ENCODE data around the gene JUND. TPM values are rescaled to one million over a fixed set of nuclear protein-coding genes. Genes with fewer than 3 reads are reported as not detected.

JUND gene
- total RNA-seq, 2 donors from 2014 or later, result 521 to 844 TPM

DNA sequence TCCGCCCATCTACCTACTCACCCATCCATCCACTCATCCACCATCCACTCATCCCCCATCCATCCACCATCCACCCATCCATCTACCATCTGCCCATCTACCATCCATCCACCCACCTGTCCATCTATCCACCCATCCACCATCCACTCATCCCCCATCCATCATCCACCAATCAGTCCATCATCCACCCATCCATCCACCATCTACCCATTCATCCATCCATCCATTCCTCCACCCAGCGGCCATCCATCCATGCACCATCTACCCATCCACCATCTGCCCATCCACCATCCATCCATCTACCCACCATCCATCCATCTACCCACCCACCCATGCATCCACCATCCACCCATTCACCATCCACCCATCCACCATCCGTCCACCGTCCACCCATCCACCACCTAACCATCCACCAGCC is 13.6 kb upstream of the JUND start:
- intact Hi-C loops (cut with DNase I), result no loop called here
- no peak overlapping the region for H3K4me3 ChIP-seq
- no peaks in the 10 kb centered on the region for H3K9me3 ChIP-seq
- DNase-seq (ENCODE audit: low spot score), result no peak
- H3K4me1 ChIP-seq (replicated peaks), result no peaks in the 10 kb centered on the region
- no peaks in the 10 kb centered on the region for H3K27me3 ChIP-seq (replicated peaks; ENCODE audit: insufficient read depth)
- H3K27ac ChIP-seq, result no peak overlapping the region
- TF ChIP-seq, protein P1, sequence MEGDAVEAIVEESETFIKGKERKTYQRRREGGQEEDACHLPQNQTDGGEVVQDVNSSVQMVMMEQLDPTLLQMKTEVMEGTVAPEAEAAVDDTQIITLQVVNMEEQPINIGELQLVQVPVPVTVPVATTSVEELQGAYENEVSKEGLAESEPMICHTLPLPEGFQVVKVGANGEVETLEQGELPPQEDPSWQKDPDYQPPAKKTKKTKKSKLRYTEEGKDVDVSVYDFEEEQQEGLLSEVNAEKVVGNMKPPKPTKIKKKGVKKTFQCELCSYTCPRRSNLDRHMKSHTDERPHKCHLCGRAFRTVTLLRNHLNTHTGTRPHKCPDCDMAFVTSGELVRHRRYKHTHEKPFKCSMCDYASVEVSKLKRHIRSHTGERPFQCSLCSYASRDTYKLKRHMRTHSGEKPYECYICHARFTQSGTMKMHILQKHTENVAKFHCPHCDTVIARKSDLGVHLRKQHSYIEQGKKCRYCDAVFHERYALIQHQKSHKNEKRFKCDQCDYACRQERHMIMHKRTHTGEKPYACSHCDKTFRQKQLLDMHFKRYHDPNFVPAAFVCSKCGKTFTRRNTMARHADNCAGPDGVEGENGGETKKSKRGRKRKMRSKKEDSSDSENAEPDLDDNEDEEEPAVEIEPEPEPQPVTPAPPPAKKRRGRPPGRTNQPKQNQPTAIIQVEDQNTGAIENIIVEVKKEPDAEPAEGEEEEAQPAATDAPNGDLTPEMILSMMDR (IDR thresholded peaks at IDR 0.05), result no peak
- TF ChIP-seq POLR2AphosphoS5 (IDR thresholded peaks at IDR 0.05) (no peak), POLR2A (IDR thresholded peaks at IDR 0.05) (no peak)
- 86% methylated on average over 4 of the region's 4 CpGs for WGBS
- no peaks in the 10 kb centered on the region for H3K36me3 ChIP-seq

DNA sequence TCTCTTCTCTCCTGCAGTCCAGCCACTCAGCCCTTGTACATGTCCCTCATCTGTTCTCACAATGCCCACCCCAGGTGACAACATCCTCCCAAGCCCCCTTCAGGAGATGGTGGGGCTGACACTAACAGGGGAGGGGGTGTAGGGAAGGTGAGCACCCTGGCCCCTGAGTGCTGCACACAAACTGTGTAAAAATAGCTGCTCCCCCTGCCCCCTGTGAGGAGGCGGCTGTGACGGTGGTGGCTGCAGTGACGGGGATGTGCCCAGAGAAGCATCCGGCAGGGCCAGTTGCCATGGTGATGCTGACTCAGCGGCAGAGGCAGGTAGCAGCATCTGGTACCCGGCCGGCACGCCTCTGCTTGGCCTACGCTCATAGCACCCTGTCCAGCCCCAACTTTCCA is 13.0 kb upstream of the JUND start:
- TF ChIP-seq POLR2AphosphoS5 (IDR thresholded peaks at IDR 0.05), result no peak
- TF ChIP-seq, protein P1 (IDR thresholded peaks at IDR 0.05), result no peak
- TF ChIP-seq POLR2A (IDR thresholded peaks at IDR 0.05), result no peak
- H3K36me3 ChIP-seq, result no peaks in the 10 kb centered on the region
- intact Hi-C loops (cut with DNase I), result no loop called here
- peak overlapping the region in 1 of 2 donors; percentile 98 for H3K27ac ChIP-seq
- DNase-seq (ENCODE audit: low spot score), result peak; percentile 41
- H3K4me1 ChIP-seq (replicated peaks), result no peaks in the 10 kb centered on the region
- WGBS, result 38% methylated on average over 7 of the region's 9 CpGs
- no peaks in the 10 kb centered on the region for H3K27me3 ChIP-seq (replicated peaks; ENCODE audit: insufficient read depth)
- no peaks in the 10 kb centered on the region for H3K9me3 ChIP-seq
- H3K4me3 ChIP-seq, result no peak overlapping the region

DNA sequence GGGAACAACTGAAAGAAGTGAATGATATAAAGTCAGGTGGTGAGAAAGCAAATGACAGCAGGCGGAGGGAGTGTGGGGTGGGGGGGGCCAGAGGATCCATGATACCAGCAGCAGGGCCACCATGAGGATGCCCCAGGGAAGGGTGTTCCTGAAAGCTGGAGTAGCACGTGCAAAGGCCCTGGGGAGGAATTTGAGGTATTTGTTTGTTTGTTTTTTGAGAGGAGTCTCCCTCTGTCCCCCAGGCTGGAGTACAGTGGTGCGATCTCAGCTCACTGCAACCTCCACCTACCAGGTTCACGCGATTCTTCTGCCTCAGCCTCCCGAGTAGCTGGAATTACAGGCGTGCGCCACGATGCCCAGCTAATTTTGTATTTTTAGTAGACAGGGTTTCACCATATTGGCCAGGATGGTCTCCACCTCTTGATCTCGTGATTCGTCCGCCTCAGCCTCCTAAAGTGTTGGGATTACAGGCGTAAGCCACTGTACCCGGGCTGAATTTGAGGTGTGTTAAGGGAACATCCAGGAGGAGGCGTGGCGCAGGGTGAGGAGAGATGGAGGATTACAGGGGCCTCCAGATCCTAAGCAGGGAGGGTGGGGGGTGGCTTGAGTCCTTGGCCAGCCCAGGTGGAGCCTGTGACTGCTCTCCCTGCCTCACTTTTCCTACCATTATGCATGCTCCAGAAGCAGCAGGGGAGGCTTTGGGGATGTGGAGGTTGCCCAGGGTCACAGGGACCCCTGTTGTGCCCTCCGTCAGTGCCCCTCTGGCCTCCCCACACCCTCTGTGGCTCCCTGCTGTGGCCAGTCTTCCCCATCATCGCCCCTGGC is 12.4 kb upstream of the JUND start:
- no peaks in the 10 kb centered on the region for H3K9me3 ChIP-seq
- intact Hi-C loops (cut with DNase I), result no loop called here
- no peaks in the 10 kb centered on the region for H3K36me3 ChIP-seq
- H3K27me3 ChIP-seq (replicated peaks; ENCODE audit: insufficient read depth), result no peaks in the 10 kb centered on the region
- H3K4me1 ChIP-seq (replicated peaks), result no peaks in the 10 kb centered on the region
- H3K4me3 ChIP-seq, result no peak overlapping the region
- WGBS, result 56% methylated on average over 18 of the region's 18 CpGs
- TF ChIP-seq, protein P1 (IDR thresholded peaks at IDR 0.05), result no peak
- no peak for DNase-seq (ENCODE audit: low spot score)
- peak overlapping the region; percentile 97 to 98 for H3K27ac ChIP-seq

DNA sequence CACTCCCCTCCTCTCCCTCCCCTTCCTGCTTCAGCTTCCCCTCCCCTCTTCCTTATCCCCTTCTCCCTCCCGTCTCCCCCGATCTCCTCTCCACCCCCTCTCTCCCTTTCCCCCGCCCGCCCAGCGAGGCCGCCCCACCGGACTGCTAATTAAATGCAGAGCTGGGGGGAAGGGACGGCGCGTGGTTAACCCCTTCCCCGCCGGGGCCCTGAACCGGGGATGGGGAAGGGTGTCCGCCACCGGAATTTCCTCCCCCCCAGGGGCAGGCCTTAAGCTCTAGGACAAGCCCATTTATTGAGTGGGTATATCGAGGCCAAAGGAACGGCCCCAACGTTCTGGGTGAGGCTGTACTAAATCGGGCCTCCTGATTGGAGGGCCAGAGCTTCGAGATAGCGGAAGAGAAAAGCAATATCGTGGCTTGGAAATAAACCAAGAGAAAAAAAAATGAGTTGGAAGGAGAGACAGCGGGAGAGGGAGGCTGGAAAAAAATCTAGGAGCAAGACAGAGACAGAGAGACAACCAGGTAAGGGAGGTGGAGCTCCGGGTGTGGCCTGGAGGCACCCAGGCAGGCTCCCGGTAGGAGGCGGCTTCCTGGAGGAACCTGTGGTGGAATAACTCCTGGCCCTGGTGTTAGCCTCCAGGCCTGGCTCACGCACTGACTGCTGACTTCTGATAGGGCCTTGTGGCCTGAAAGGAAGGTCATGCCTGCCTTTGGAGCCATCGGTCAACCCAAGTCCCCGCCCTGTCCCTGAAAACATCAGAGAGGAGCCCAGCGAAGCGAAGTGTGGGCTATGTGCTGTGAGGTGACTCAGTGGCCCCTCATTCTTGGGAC is 11.6 kb upstream of the JUND start:
- no peaks in the 10 kb centered on the region for H3K9me3 ChIP-seq
- H3K4me1 ChIP-seq (replicated peaks), result no peaks in the 10 kb centered on the region
- DNase-seq (ENCODE audit: low spot score), result peak; percentile 45
- H3K4me3 ChIP-seq, result peak overlapping the region; percentile 61 to 65
- H3K36me3 ChIP-seq, result no peaks in the 10 kb centered on the region
- WGBS, result 15% methylated on average over 31 of the region's 31 CpGs
- intact Hi-C loops (cut with DNase I), result no loop called here
- TF ChIP-seq POLR2AphosphoS5 (IDR thresholded peaks at IDR 0.05) (no peak), POLR2A (IDR thresholded peaks at IDR 0.05) (no peak)
- TF ChIP-seq, protein P1 (IDR thresholded peaks at IDR 0.05), result no peak
- H3K27me3 ChIP-seq (replicated peaks; ENCODE audit: insufficient read depth), result no peaks in the 10 kb centered on the region
- H3K27ac ChIP-seq, result peak overlapping the region; percentile 97 to 98

Data from prostate gland (tissue), 2 donors.